GM11168 (cell line): ENCODE measurements around the gene RAB44.

Experiments
- in situ Hi-C: fragments of 300-500 bp; cut with MboI; formaldehyde crosslinking; loops from one replicate; pipeline ENCODE4 v1.12.0; 2022; ENCODE audit warnings: low sequenced_read_pairs; ENCODE audit not compliant: unreplicated experiment

The RAB44 gene

DNA sequence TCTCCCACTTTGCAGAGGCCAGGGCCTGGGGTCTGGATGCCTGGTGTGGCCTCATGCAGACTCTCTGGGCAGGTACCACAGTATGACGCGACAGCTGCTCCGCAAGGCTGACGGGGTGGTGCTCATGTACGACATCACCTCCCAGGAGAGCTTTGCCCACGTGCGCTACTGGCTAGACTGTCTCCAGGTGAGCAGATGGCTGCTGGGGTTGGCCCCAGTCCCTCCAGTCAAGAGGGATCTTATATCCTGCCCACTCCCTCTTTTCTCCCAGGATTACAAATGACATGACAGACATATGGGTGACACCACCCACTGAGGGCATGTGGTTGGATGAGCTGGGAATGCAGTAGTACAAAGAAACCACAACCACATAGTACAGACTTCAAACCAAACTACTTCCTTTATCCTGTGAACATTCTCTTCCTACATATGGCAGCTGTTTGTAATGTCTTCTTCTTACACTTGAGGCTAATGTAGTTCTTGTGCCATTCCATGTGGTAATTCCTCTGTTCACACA is 29.9 kb downstream of the RAB44 start:
- in situ Hi-C loops = no loop called here

DNA sequence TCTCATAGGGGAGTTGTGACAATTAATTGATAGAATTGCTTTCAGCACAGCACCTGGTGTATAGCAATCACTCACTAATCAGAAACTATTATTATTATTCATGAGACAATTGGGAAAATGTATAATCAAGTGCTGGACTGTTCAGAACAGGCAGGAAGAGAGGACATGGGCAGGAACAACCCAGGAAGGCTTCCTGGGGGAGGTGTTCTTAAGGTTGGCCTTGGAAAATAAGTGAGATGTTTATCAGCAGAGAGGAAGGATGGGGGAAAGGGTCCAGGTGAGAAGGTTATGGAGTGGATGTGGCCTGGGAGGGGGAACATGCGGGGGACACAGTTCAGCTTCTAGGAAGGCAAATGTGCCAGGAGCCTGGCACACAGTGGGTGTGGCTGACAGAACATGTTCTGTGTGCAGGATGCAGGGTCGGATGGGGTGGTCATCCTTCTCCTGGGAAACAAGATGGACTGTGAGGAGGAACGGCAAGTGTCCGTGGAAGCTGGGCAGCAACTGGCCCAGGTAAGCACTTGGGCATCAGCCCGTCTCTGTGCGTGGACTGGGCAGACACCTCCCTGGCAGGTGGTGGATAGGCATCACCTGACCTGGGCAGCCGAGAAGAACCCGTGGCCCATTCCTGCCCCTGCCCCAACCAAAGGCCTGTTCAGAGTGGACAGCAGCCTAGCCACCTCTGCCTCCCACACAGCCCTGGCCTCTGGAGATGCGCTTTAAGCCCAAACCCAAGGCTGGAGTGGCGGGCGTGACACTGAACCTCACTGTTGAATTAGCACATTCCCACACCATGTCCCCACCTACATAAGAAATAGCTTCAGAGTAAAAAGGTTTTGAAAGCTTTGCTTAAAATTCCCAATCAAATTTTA is 30.9 kb downstream of the RAB44 start:
- in situ Hi-C loops = no loop called here

DNA sequence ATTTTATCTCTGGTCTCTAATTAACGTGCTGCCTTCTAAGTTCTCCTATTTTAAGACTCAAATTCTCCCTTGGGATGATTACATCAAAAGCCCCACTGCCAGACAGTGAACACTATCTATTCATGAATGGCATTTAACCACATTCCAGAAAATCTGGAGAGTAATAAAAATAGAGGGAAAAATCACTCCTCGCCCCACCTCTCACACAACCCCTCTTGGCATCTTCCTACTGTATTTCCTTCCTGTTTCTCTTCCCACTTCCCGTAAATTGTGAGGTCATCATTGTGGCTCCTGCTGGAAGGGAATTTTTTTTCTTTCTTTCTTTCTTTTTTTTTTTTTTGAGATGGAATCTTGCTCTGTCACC is 31.5 kb downstream of the RAB44 start:
- in situ Hi-C loops = no loop called here

DNA sequence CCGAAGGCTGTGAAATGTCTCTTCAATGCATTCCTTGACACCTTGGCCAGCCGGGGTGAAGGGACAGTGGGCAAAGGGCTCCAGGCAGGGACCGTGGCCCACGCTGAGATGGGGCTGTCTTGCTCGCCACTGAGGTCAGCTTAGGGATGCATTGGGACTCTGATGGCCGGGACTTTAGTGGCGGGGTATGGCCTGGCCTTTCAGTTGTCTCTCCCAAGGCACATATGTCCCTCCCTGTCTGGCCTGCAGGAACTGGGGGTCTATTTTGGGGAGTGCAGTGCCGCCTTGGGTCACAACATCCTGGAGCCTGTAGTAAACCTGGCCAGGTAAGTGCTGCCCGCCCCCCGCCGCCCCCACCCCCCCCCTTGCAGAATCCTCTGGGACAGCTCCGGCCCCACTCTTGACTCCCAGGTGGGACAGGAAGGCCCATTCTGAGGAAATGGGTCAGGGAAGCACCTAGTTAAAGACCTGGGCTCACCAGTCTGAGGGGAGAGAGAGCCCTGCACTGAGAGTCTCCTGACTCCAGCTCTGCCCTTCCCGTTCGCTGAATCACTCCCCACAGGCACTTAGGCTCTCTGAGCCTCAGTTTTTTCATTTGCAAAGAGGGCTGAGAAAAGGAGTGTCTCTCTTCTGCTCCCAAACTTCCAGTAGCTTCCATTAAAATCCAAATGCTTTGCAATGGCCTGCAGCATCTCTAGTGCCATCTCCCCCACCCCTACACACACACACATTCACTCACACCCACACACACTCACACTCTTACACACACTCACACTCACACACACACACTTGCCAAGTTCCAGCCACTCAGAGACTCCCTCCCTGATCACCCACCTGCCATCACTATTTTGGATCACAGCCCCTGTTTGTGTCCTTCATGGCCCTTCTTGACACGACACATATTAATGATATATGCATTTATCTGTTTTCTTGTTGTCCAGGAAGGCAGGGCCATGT is 33.1 kb downstream of the RAB44 start:
- in situ Hi-C loops = no loop called here

DNA sequence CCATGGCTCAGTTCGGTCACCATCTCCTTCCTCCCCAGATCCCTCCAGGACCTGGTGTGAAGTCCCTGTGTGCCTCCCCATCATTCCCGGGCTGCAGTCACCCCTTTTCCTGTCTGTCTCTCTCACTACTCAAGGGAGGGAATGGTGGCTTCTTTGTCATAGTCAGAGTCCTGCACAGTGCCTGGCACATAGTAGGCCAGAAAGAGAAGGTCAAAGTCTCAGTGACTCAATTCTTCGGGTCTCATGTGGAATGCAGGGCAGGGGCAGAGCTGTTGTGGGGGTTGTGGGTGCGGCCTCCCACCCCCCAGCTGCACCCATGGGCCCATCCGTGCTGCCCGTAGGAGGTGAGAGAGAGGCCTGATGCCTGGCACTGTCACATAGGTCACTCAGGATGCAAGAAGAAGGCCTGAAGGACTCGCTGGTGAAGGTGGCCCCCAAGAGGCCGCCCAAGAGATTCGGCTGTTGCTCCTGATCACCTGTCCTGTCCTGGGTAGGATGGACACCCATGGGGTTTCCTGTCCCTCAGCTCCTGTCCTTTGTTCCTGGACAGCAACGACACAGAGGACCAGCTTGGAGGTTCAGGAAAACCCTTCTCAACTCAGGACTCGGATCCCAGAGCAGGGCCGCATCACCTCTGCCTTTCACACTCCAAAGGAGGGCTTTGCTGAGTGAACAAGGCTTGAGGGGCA is 34.1 kb downstream of the RAB44 start:
- in situ Hi-C loops = no loop called here

DNA sequence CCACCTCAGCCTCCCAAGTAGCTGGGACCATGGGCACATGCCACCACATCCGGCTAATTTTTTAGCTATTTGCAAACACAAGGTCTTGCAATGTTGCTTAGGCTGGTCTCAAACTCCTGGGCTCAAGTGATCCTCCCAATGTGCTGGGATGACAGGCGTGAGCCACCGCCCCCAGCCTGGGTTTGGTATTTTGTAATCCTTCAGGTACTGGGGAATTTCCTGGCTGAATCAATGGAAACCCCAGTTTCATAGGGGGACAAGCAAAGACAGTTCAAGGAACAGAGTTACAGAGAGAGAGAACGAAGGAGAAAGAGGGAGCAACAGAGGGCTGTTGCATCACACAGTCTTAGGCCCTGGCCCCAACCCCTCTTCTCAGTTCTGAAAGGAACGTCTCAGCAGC is 35.7 kb downstream of the RAB44 start:
- in situ Hi-C loops = no loop called here

DNA sequence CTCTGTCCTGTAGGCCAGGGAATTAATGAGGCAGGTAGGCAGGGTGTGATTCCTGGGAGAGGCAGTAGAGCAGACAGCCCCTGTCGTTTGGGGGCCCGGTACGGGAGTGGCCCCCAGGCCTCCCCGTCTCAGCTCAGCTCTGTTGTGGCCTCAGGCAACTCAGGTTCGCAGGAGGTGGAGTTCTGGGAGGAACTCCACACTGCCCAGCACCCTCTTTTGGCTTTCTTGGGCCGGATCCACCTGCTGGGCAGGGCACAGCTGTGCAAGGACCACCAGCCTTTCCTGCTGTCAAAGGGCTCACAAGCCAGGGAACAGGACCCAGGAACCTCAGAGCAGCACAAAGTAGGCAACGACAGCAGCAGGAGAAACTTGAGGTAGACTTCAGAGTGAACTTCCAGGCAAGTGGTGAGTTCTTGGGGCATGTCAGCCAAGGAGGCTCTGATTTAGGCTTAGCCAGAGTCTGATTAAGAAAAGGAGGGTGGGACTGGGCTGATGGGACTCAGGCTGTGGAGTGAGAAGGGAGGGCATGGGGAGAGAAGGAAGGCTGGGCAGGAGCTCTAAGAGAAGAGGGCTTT is 36.9 kb downstream of the RAB44 start:
- in situ Hi-C loops = no loop called here

DNA sequence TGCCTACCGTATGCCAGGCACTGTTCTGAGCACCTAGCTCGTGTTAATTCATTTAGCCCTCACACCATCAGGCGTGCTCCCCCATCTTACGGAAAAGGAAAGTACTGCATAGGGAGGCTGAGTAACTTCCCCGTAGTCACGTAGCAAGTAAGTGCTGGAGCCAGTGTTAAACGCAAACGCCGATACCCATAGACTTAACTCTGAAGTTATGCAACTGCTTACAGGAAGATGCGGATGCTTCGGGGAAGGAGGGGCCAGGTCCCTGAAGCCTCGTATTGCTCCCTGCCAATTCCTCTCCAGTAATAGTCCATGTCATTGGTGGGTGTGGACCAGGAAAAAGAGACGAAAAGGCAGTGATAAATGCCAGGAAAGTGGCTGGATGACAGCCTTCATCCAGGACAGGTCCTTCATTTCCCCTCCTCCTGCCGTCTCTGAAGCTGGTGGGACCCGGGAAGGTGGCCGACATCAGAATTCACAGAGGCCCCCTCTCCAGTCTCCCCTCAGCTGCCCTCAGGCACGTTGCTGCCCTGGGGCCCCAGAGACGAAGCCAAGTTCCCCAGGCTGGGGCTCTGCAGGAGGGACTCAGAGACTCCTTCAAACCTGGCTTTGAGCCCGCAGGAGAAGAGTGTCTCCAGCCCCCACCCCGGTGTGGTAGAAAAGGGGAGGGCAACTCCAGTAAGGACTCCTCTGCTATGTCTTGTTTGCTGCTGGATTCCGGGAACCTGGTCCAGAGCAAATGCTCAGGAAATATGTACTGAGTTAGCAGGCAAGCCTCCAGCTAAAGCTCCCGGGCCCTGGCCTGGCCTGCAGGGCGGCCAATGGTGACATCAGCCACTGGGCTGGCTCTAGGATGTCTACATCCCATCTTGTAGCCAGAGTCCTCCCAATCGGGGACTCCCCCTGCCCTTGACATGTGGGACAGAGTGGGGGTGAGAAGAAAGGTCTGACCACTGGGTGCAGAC is 37.8 kb downstream of the RAB44 start:
- in situ Hi-C loops = no loop called here

DNA sequence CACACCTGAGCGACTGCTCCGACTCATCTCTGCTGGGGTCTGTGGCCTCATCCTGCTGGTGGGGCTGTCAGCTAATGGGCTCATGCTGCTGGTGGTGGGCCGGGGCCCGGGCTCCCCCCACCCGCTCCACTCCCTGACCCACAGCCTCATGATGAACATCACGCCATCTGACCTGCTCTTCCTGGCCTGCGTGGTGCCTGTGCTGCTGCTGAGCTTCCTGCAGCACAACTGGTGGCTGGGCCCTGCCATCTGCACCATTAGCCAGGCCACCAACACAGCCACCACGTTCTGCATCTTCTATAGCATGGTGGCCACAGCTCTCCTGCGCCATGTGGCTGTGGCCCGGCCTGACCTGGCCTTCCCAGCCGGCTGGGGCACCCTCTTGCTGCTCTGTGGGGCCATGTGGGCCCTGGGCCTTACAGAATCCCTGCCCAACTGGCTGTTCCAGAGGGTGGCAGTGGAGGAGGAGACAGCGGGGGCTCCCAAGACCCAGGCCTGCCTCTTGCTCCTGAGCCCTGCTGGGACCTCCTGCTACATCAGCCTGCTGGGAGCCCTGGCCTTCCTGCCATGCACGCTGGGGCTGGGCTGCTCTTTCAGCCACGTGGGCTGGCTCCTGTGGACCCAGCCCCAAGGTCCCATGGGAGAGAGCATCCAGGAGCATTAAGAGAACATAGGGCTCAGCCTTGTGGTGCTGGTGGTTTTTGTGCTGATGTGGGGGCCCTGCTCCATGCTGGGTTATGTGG is 39.6 kb downstream of the RAB44 start:
- in situ Hi-C loops = no loop called here

DNA sequence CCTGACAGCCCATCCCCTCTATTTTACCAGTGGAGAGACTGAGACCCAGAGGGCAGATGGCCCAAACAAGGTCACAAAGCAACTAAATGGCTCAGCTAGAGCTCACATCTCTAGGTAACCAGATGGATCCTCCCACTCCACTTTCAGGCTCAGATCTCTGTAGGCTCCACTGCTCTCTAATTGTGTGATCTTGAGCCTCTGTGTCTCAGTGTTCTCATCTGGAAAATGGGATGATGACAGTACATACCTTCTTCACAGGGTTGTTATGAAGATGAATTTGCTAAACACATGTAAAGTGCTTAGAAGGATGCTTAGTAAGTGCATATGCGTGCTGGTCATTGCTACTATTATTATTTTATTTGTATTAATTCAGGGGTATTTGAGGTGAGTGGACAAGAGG is 40.5 kb downstream of the RAB44 start:
- in situ Hi-C loops = no loop called here

DNA sequence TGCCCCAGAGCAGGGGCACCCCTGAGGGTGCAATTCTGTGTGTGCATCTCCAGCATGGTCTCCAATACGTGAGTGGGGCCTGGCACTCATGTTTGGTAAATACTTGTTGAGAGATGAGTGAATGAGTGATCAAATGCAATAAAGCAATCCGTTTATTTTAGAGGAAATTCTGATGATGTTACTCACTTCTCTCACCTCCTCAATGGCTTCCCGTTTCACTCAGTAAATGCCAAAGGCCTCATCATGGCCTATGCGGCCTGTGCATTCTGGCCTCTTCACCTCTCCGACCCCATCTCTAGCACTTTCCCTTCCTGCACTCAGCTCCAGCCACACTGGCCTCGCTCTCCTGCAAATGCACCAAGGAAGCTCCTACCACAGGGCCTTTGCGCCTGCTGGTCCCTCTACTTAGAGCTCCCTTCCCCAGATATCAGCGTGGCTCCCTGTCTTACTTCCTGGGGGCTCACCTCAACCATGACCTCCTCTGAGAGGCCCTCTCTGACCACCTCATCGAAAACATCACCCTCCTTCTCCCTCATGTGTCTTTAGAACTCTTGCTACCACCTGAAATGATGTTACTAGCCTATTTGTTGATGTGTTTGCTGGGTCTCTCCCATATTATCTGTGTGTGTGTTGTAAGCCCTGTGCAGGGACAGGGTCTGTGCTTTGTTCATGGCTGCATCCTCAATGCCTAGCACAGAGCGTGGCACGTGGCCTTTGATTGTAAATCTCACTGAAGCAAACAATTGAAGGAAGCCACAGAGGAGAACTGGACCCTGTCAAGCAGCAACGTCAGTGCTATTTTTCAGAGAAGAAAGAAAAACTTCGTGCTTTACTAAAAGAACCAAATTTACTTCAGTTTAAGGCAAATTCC is 42.6 kb downstream of the RAB44 start:
- in situ Hi-C loops = no loop called here

DNA sequence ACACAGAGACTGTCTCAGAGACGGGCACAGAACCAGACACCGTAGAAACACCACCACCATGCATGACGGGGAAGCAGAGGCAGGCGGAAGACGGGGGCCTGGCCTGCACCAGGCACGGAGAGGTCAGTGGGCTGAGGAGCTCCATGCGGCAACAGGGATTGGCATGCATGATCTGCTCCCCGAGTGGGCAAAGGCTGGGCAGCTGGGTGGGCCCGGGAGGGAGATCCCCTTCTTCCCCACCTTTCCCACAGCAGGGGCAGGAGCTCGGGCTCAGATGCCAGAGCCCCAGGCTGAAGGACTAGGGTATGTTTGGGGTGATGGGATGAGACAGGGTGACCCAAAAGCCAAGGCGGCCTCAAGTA is 43.2 kb downstream of the RAB44 start:
- in situ Hi-C loops = no loop called here

DNA sequence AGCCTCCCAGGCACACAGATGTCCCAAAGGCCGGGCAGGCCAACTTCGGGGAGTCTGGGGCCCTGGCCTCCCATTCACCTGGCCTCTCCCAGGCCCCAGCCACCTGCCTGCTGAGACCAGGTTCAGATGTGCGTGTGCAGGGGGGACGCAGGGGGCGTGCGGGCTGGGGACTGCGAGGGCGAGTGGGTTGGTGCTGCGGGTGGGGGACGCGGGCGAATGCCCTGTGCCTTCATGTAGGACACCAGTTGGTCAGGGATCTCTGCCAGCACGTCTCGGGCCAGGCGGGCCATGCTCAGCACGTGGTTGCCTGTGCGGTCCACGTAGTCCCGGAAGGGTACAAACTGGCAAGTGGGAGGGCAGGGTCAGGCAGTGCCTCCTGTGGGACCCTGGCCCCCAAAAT is 44.5 kb downstream of the RAB44 start:
- in situ Hi-C loops = no loop called here

DNA sequence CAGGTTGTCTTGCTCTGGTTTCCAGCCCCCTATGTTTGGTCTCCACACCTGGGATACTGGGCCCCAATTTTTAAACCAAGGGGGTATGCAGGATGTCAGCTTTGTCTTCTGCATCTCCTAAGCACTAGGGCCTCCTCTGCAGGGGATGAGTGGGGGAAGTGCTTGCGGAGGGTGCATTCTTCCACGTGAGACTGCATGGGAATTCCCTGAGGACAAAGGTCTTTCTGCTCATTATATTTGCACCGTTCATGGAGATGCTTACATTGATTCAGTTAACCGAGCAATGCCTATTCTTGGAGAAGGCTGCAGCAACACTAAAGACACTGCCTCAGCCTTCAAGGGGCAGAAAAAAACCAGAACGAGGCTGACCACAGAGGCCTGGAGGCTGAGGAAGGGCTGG is 45.4 kb downstream of the RAB44 start:
- in situ Hi-C loops = no loop called here

DNA sequence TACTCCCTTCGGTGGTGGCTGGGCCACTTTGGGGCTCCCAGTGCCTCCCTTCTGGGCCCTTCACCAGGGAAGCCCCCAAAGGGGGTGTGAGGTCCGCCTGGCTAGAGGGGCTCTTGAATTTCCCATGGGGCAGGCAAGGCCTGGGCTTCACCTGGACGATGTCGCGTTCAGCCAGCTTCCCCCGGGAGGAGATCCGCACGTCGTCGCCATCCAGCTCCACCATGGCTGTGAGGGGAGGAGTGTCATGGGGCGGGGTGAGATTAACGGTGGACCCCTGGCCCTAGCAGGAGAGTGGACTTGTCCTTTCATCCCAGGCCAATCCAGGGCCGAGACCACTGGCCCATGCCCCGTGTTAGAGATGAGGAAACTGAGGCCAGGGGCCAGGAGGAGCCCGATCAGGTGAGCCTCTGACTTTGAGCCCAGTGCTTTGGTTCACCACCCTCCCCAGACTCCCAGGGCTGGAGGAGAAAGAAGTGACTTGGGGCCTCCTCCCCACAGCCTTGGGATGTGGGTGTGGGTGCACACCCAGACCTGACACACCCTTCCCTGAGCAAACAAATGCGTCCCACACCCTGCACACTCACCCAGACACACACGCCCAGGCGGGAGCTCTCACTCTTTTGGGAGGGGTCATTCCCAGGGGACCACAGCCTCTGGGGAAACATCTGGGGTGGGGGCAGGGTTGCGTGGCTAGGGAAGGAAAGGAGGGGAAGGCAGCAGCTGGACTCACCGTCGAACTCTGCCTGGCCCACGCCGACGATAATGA is 46.1 kb downstream of the RAB44 start:
- in situ Hi-C loops = no loop called here

DNA sequence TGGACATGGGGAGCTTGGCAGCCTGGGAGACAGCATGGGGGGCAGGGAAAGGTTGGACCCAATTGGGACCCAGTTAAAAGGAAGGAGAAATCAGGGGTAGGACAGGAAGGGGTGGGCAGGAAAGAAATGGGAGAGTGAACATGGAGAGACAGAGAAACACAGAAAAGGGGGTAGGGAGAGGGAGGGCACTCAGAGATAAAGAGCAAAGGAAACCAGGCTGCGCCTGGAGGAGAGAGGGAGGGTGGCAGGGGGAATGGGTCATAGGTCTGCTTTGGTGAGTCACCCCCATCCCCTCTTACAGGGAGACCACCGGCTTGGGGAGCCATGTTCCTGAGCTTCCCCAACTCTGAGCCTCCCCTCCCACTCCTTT is 46.7 kb downstream of the RAB44 start:
- in situ Hi-C loops = no loop called here

DNA sequence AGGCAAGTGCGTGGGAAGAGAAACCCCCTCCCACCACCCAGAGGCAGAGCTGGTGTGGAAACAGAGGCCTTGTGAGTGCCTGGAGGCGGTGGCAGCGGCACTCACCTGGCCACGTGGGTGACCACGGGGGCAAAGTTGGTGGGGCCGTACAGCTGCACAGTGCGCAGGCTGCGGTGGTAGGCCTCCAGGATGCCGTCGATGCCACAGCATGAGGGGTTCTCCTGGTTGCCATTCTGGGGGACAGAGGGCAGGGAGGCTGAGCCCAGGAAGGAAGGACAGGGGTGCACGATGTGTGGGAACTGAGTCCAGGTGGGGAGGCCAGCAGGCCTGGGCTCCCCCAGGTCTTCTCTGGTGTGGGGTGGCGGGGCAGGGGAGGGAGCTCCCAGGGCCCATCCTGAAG is 47.7 kb downstream of the RAB44 start:
- in situ Hi-C loops = no loop called here
